Naive thymus-derived CD4-positive, alpha-beta T cell (primary cell): Measurements from ENCODE around the gene PPM1G. TPM values are rescaled to one million over a fixed set of nuclear protein-coding genes. Genes with fewer than 3 reads are reported as not detected.

Source experiments
- ATAC-seq: fragments of 150-1000 bp; cut with Tn5 transposase; 2 replicates; pipeline ENCODE4 v1.10.0; 2021; ENCODE audit warnings: mild to moderate bottlenecking, moderate library complexity
- CTCF ChIA-PET: fragments of 350-600 bp; sonication (Branson Sonifier 250); formaldehyde crosslinking; loops from one replicate; lab custom pipeline; 2021; ENCODE audit warnings: antibody characterized with exemption; lab: Charles Lee
- POLR2A ChIA-PET: fragments of 350-600 bp; sonication (Branson Sonifier 250); formaldehyde crosslinking; loops from one replicate; lab custom pipeline; 2021; ENCODE audit warnings: antibody characterized with exemption, inconsistent platforms; lab: Charles Lee
- DNase-seq, 9 donors: peaks; one replicate each; pipeline versions ENCODE4 v3.0.0 to v3.0.0-alpha.2; 2020 to 2022; ENCODE audit warnings: mixed read lengths in 1 of 9
- H3K27ac ChIP-seq: one replicate; pipeline ENCODE4 v1.7.0; 2013; ENCODE audit warnings: mild to moderate bottlenecking, low read depth, low read length, moderate library complexity
- H3K27me3 ChIP-seq, 2 donors: one replicate each; pipeline ENCODE4 v1.7.0; 2013; ENCODE audit warnings: low read length in 2 of 2, mild to moderate bottlenecking in 2 of 2, moderate library complexity in 2 of 2; ENCODE audit not compliant: control insufficient read depth in 2 of 2, insufficient read depth in 2 of 2
- H3K36me3 ChIP-seq, 3 experiments: 1 replicate in 2 of 3; 2 replicates in 1 of 3; pipeline ENCODE4 v1.7.0; 2013; ENCODE audit warnings: low read length in 3 of 3, mild to moderate bottlenecking in 3 of 3, moderate library complexity in 1 of 3; ENCODE audit not compliant: insufficient read depth in 3 of 3, control insufficient read depth in 2 of 3
- H3K4me1 ChIP-seq, 2 donors: one replicate each; pipeline ENCODE4 v1.7.0; 2013; ENCODE audit warnings: low read length in 2 of 2, mild to moderate bottlenecking in 2 of 2, moderate library complexity in 1 of 2; ENCODE audit not compliant: control insufficient read depth in 2 of 2, insufficient read depth in 2 of 2
- H3K4me3 ChIP-seq: 2 replicates; pipeline ENCODE4 v1.7.0; 2013; ENCODE audit warnings: mild to moderate bottlenecking, low read length
- H3K9me3 ChIP-seq, 3 experiments: 1 replicate in 2 of 3; 2 replicates in 1 of 3; pipeline ENCODE4 v1.7.0; 2013; ENCODE audit warnings: low read length in 3 of 3; ENCODE audit not compliant: control insufficient read depth in 2 of 3
- H3K27ac Mint-ChIP-seq, 9 donors: one replicate each; pipeline ENCODE4 v1.8.0; 2020 to 2022; ENCODE audit warnings: mixed read lengths in 9 of 9, mild to moderate bottlenecking in 8 of 9, moderate library complexity in 5 of 9, inconsistent platforms in 2 of 9
- H3K27me3 Mint-ChIP-seq, 5 donors: one replicate each; pipeline ENCODE4 v1.8.0; 2021 to 2022; ENCODE audit warnings: mixed read lengths in 5 of 5, mild to moderate bottlenecking in 1 of 5
- H3K36me3 Mint-ChIP-seq, 5 donors: one replicate each; pipeline ENCODE4 v1.8.0; 2020 to 2022; ENCODE audit warnings: mixed read lengths in 5 of 5, mild to moderate bottlenecking in 3 of 5, inconsistent platforms in 1 of 5
- H3K4me1 Mint-ChIP-seq, 7 donors: one replicate each; pipeline ENCODE4 v1.8.0; 2020 to 2022; ENCODE audit warnings: mixed read lengths in 7 of 7, mild to moderate bottlenecking in 3 of 7, inconsistent platforms in 1 of 7
- H3K4me3 Mint-ChIP-seq, 10 donors: one replicate each; pipeline ENCODE4 v1.8.0; 2020 to 2022; ENCODE audit warnings: mild to moderate bottlenecking in 10 of 10, mixed read lengths in 10 of 10, moderate library complexity in 6 of 10, inconsistent platforms in 2 of 10
- H3K9me3 Mint-ChIP-seq, 11 donors: one replicate each; pipeline ENCODE4 v1.8.0; 2020 to 2022; ENCODE audit warnings: mixed read lengths in 11 of 11, mild to moderate bottlenecking in 4 of 11, inconsistent platforms in 1 of 11, moderate library complexity in 1 of 11
- intact Hi-C, 2 donors: fragments of 100-400 bp; cut with micrococcal nuclease; formaldehyde crosslinking; loops; one replicate each; pipeline ENCODE4 v1.15.1; 2023
- polyA plus RNA-seq, 2 donors: library from polyadenylated mRNA; unstranded; fragments of 300-500 nt; fragmentation: Illumina TruSeq; gene quantifications; one replicate each; pipeline ENCODE4 v1.2.3, GENCODE V29; 2021
- total RNA-seq, 6 experiments: library from RNA in 5 of 6; stranded (reverse) in 5 of 6; gene quantifications; 1 replicate in 5 of 6; 2 replicates in 1 of 6; pipeline ENCODE4 v1.2.3 and lab custom pipeline; 2021 to 2026

PPM1G gene
- total and polyA plus RNA-seq, 7 experiments from 2014 or later = 39.5 to 107 (median 51.6) TPM

DNA sequence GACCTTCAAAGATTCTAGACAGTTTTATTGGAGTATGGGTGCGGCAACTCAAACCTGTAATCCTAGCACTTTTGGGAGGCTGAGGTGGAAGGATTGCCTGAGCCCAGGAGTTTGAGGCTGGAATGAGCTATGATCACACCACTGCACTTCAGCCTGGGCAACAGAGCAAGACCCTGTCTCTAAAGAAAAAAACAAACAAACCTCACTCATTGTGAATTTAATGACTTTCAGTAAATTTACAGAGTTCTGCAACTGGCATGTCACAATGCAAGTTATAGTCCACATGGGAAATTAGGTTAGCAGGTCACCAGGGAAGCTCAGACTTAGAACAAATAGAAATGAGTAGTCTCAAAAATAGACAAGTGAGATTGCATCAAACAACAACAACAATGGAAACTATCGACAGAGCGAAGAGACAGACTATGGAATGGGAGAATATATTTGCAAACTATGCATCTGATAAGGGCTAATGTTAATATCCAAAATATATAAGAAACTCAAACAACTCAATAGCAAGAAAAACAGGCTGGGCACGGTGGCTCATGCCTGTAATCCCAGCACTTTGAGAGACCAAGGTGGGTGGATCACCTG, 12.4 kb upstream of the PPM1G start:
- Mint-ChIP-seq H3K27ac (peak overlapping the region in 1 of 9 donors; percentile 14), H3K4me1 (peaks cover 0 to 4% (median 0%) of the 10 kb centered on the region in 7 donors), H3K9me3 (no peaks in the 10 kb centered on the region), H3K27me3 (peaks cover 0 to 8% (median 0%) of the 10 kb centered on the region in 5 donors), H3K36me3 (no peaks in the 10 kb centered on the region), H3K4me3 (no peak overlapping the region)
- ChIA-PET CTCF (no interaction called here), POLR2A (interaction anchor here (1.1 kb wide), 1 partner anchor 12 kb away, joined by 4 read pairs; the partner anchor contains the start of gene PPM1G)
- Histone ChIP-seq H3K4me3 (no peak overlapping the region), H3K27me3 (no peaks in the 10 kb centered on the region), H3K9me3 (no peaks in the 10 kb centered on the region), H3K36me3 (no peaks in the 10 kb centered on the region), H3K27ac (no peak overlapping the region), H3K4me1 (no peaks in the 10 kb centered on the region)
- no peak for ATAC-seq
- no peak for DNase-seq
- intact Hi-C loops = no loop called here

DNA sequence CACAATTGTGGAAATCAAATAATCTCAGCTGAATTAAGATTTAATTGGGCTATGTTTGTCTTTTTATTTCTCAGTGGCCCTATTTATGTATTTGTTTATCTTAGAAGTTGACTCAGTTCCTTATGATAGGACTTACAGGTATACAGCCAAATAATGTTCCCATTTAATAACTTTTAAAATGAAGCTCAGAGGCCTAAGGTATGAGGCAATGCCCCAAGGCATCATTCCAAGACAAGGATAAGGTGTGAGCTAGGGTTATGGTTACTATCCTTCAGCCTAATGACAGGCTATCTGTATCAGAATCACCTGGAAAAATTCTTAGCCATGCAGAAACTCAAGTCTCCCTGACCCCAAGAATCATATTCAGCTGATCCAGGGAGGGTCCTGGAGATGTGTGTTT, 11.6 kb upstream of the PPM1G start:
- H3K36me3 ChIP-seq = no peaks in the 10 kb centered on the region
- no peaks in the 10 kb centered on the region for H3K9me3 Mint-ChIP-seq
- H3K36me3 Mint-ChIP-seq = no peaks in the 10 kb centered on the region
- H3K27ac ChIP-seq = no peak overlapping the region
- peaks cover 0 to 8% (median 0%) of the 10 kb centered on the region in 5 donors for H3K27me3 Mint-ChIP-seq
- CTCF ChIA-PET = no interaction called here
- H3K4me1 Mint-ChIP-seq = peaks cover 0 to 4% (median 0%) of the 10 kb centered on the region in 7 donors
- intact Hi-C loops = no loop called here
- POLR2A ChIA-PET = interaction anchor here (1.1 kb wide), 1 partner anchor 11 kb away, joined by 4 read pairs; the partner anchor contains the start of gene PPM1G
- no peak overlapping the region for H3K4me3 ChIP-seq
- DNase-seq (no peak), ATAC-seq (no peak)
- H3K27me3 ChIP-seq = no peaks in the 10 kb centered on the region
- no peak overlapping the region for H3K4me3 Mint-ChIP-seq
- H3K4me1 ChIP-seq = no peaks in the 10 kb centered on the region
- H3K27ac Mint-ChIP-seq = no peak overlapping the region
- no peaks in the 10 kb centered on the region for H3K9me3 ChIP-seq

DNA sequence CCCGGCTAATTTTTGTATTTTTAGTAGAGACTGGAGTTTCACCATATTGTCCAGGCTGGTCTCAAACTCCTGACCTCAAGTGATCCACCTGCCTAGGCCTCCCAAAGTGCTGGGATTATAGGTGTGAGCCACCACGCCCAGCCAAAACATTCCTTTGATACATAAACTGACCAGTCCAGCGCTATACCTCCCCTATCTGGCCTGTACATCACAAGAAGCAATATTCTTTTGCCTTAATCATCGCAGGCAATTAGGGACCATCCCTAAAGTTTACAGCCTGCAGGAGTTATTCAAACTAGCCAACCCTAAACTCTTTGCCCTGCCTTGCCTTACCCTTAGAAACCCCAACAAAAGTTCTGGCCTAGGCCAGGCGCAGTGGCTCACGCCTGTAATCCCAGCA, 6.8 kb upstream of the PPM1G start:
- POLR2A ChIA-PET = no interaction called here
- Histone ChIP-seq H3K9me3 (no peaks in the 10 kb centered on the region), H3K27ac (no peak overlapping the region), H3K36me3 (no peaks in the 10 kb centered on the region), H3K4me3 (no peak overlapping the region), H3K27me3 (no peaks in the 10 kb centered on the region), H3K4me1 (no peaks in the 10 kb centered on the region)
- CTCF ChIA-PET = no interaction called here
- DNase-seq (no peak), ATAC-seq (no peak)
- Mint-ChIP-seq H3K4me1 (peaks cover 0 to 5% (median 4%) of the 10 kb centered on the region in 7 donors), H3K9me3 (peaks cover 0 to 4% (median 0%) of the 10 kb centered on the region in 11 donors), H3K36me3 (peaks cover 0 to 3% (median 0%) of the 10 kb centered on the region in 5 donors), H3K27me3 (peaks cover 0 to 12% (median 0%) of the 10 kb centered on the region in 5 donors), H3K27ac (no peak overlapping the region), H3K4me3 (no peak overlapping the region)
- intact Hi-C loops = no loop called here

DNA sequence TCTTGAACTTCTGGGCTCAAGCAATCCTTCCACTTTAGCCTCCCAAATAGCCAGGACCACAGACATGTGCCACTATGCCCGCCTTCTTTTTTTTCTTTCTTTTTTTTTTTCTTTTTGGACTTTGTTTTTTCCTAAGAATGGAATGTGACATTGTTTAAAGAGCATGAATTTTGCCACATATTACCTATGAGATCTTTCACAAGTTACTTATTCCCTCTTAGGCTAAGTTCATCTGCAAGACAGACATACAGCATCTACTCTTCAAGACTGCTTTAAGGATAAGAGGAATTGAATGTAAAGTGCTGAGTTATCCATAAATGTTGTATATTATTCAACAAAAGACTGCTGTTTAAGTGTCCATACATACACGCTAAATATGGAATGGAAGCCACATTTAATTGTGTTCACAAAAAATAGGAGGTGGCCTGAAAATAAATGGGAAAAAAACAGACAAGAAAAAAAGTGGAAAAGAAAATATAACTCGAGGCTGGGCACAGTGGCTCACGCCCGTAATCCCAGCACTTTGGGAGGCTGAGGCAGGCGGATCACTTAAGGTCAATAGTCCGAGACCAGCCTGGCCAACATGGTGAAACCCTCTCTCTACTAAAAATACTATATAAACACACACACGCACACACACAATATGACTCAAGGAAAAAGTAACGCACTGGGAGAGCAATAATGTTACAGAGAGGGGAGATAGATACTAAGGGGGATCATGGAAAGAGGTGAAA, 3.2 kb upstream of the PPM1G start:
- DNase-seq = no peak
- Mint-ChIP-seq H3K9me3 (peaks cover 0 to 6% (median 0%) of the 10 kb centered on the region in 11 donors), H3K27me3 (peaks cover 0 to 7% (median 0%) of the 10 kb centered on the region in 5 donors), H3K4me3 (peak overlapping the region in 1 of 10 donors; percentile 17), H3K27ac (peak overlapping the region in 2 of 9 donors; percentile 15 to 54), H3K36me3 (peaks cover 0 to 5% (median 0%) of the 10 kb centered on the region in 5 donors), H3K4me1 (peaks cover 12 to 26% (median 18%) of the 10 kb centered on the region in 7 donors)
- Histone ChIP-seq H3K9me3 (no peaks in the 10 kb centered on the region), H3K4me1 (peaks cover 11 to 13% of the 10 kb centered on the region in 2 donors), H3K27me3 (no peaks in the 10 kb centered on the region), H3K36me3 (peaks cover 0 to 6% (median 0%) of the 10 kb centered on the region in 3 experiments), H3K4me3 (no peak overlapping the region), H3K27ac (no peak overlapping the region)
- ChIA-PET CTCF (no interaction called here), POLR2A (no interaction called here)
- intact Hi-C loops = no loop called here
- ATAC-seq = no peak

DNA sequence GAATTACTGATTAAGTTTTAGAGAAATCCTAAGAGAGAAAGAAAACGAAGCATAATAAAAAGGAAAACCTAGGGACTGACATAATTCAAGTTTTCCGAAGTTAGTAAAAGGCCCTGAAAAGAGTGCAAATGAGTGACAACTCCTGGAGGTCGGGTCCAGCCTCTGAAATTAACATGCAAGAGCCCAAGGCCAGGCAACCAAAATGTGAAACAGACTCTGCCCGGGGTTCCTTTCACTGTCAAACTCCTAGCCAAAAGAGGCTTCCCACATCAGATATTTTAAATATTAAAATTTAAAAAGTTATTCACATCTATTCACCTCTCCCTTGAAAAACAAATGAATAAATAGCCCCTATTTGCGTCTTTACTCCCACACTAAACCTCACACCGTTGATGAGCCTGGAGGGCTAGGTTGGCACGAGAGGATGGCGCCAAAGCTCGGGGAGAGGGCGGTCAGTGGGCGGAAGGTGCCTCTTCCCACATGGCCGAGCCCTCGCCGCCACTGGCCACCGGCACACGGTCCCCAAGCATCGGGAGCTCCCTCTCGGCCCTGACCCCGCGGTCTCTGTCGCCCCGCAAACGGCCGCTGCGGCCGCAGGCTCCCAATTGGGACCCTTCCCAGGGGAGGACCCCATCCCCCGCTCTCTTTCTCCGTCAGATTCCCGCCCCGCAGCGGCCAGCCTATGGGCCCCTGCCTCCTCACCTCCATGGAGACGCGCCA, 630 bp downstream of the PPM1G start:
- ATAC-seq (no peak), DNase-seq (peak in 1 of 9 donors; percentile 4)
- Mint-ChIP-seq H3K36me3 (peaks cover 0 to 9% (median 0%) of the 10 kb centered on the region in 5 donors), H3K4me3 (peak overlapping the region; percentile 87 to 96 (median 90)), H3K27me3 (peaks cover 0 to 7% (median 0%) of the 10 kb centered on the region in 5 donors), H3K4me1 (peaks cover 28 to 58% (median 37%) of the 10 kb centered on the region in 7 donors), H3K27ac (peak overlapping the region; percentile 59 to 97 (median 79)), H3K9me3 (peaks cover 0 to 6% (median 0%) of the 10 kb centered on the region in 11 donors)
- Histone ChIP-seq H3K36me3 (peaks cover 0 to 14% (median 0%) of the 10 kb centered on the region in 3 experiments), H3K27me3 (no peaks in the 10 kb centered on the region), H3K4me3 (peak overlapping the region; percentile 92), H3K27ac (peak overlapping the region; percentile 89), H3K4me1 (peaks cover 13 to 17% of the 10 kb centered on the region in 2 donors), H3K9me3 (no peaks in the 10 kb centered on the region)
- intact Hi-C loops = loop anchor here (1.0 to 10.0 kb wide), 14 partner anchors 16 to 1530 kb away; partner anchors contain the start of genes ATRAID (in 2 of the 2), EIF2B4 (in 2 of the 2), GTF3C2 (in 2 of the 2) and IFT172 (in 2 of the 2)
- CTCF ChIA-PET = no interaction called here
- POLR2A ChIA-PET = interaction anchor here (0.9 to 3.2 kb wide), 10 partner anchors 11 to 255 kb away, joined by 3 to 58 read pairs (median 8); partner anchors contain the start of genes ATRAID, CCDC121, EIF2B4 and GPN1
